Cardiac muscle cell (in vitro differentiated cells and primary cell): ENCODE measurements around the gene PBX4. TPM values are rescaled to one million over a fixed set of nuclear protein-coding genes. Genes with fewer than 3 reads are reported as not detected.
A peak's percentile ranks its signal among the peaks of the same experiment; 100 is the strongest.

Source experiments
- DNase-seq, 2 donors: peaks; one replicate each; pipeline versions ENCODE4 v3.0.0 to v3.0.0-alpha.2; 2010 to 2017; ENCODE audit warnings: low read depth in 1 of 2, low spot score in 1 of 2
- H3K27ac ChIP-seq: fragments of 200-600 bp; sonication (generic); 2 replicates; pipeline ENCODE4 v1.5.1; 2016
- H3K27me3 ChIP-seq: fragments of 200-600 bp; sonication (generic); 2 replicates; pipeline ENCODE4 v1.6.0; 2016; ENCODE audit warnings: control low read depth
- H3K36me3 ChIP-seq: fragments of 200-600 bp; sonication (generic); 2 replicates; pipeline ENCODE4 v1.5.1; 2016; ENCODE audit warnings: control low read depth
- H3K4me1 ChIP-seq: fragments of 200-600 bp; sonication (generic); 2 replicates; pipeline ENCODE4 v1.8.1; 2017; ENCODE audit warnings: low read depth, mild to moderate bottlenecking, mixed run types
- H3K4me3 ChIP-seq: fragments of 200-600 bp; sonication (generic); 2 replicates; pipeline ENCODE4 v1.5.1; 2016; ENCODE audit warnings: mild to moderate bottlenecking
- H3K9me3 ChIP-seq: fragments of 200-600 bp; sonication (generic); 2 replicates; pipeline ENCODE4 v1.5.1; 2017; ENCODE audit warnings: low read depth, mild to moderate bottlenecking, control low read depth
- polyA plus RNA-seq: library from polyadenylated mRNA; unstranded; fragments of >200 nt; fragmentation: Nextera tagmentation; extraction: Ambion mirVana; gene quantifications from 2 replicates; pipeline ENCODE4 v1.2.1, GENCODE V29; 2016
- total RNA-seq: library from RNA; depleted of rRNA; stranded (reverse); fragments of >200 nt; gene quantifications from 2 replicates; pipeline ENCODE4 v1.2.3, GENCODE V29; 2016
- TF ChIP-seq, protein P1 (sequence below): IDR thresholded peaks from 2 replicates; pipeline ENCODE4 v1.5.1; 2012; ENCODE audit warnings: low read depth, mild to moderate bottlenecking, low read length

The PBX4 gene
- total and polyA plus RNA-seq, 2 experiments from 2014 or later: 10.9 to 11.8 TPM

DNA sequence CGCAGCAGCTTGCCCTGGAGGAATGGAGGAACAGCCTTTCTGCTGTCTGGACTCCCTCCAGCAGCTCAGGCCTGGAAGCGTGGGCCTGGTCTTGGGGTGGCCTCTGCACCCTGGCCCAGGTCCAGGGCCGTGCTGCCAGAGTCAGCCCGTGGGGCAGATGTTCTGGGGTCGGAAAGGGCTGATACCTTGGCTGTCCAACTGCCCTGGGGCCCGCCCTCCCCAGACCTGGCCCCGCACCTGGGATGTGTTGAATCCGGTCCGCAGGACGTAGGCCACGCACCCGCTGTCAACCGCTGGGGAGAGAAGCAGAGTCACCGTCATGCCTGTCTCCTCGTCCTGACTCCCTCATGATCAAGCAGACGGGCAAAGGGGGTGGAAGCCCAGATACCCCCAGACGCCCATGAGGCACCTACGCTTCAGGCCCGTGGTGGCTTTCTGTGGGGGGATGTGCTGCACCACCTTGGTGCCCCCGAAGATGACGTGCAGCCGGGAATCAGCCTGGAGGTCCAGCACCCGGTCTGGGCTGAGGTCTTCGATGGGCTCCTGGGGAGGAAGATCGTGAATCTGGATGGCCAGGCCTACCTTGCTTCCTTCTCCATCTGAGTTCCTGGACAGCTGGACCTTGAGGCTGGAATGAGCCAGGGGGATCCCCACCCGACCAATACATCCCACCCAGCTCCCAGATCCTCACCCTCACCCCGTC, 37.3 kb upstream of the PBX4 start:
- Histone ChIP-seq H3K4me3 (no peak overlapping the region), H3K27ac (no peak overlapping the region), H3K36me3 (peaks cover 42% of the 10 kb centered on the region), H3K4me1 (no peaks in the 10 kb centered on the region), H3K27me3 (no peaks in the 10 kb centered on the region), H3K9me3 (no peaks in the 10 kb centered on the region)
- TF ChIP-seq, protein P1, sequence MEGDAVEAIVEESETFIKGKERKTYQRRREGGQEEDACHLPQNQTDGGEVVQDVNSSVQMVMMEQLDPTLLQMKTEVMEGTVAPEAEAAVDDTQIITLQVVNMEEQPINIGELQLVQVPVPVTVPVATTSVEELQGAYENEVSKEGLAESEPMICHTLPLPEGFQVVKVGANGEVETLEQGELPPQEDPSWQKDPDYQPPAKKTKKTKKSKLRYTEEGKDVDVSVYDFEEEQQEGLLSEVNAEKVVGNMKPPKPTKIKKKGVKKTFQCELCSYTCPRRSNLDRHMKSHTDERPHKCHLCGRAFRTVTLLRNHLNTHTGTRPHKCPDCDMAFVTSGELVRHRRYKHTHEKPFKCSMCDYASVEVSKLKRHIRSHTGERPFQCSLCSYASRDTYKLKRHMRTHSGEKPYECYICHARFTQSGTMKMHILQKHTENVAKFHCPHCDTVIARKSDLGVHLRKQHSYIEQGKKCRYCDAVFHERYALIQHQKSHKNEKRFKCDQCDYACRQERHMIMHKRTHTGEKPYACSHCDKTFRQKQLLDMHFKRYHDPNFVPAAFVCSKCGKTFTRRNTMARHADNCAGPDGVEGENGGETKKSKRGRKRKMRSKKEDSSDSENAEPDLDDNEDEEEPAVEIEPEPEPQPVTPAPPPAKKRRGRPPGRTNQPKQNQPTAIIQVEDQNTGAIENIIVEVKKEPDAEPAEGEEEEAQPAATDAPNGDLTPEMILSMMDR: no peak
- no peak for DNase-seq

GRCh38 chr19:19655051-19655594, 36.6 kb upstream of the PBX4 start:
- H3K4me3 ChIP-seq: no peak overlapping the region
- no peak for DNase-seq
- H3K27ac ChIP-seq: no peak overlapping the region
- TF ChIP-seq, protein P1: no peak
- H3K9me3 ChIP-seq: no peaks in the 10 kb centered on the region
- H3K4me1 ChIP-seq: no peaks in the 10 kb centered on the region
- H3K27me3 ChIP-seq: no peaks in the 10 kb centered on the region
- H3K36me3 ChIP-seq: peaks cover 47% of the 10 kb centered on the region

- Histone ChIP-seq H3K36me3 (peaks cover 51% of the 10 kb centered on the region), H3K27me3 (no peaks in the 10 kb centered on the region), H3K4me3 (no peak overlapping the region), H3K9me3 (no peaks in the 10 kb centered on the region), H3K27ac (no peak overlapping the region), H3K4me1 (no peaks in the 10 kb centered on the region)
- no peak for DNase-seq
- TF ChIP-seq, protein P1: no peak
Observed at GRCh38 chr19:19654441-19654840, 36.0 kb upstream of the PBX4 start.

GRCh38 chr19:19653597-19654147, 35.2 kb upstream of the PBX4 start:
- TF ChIP-seq, protein P1: no peak
- Histone ChIP-seq H3K27me3 (no peaks in the 10 kb centered on the region), H3K4me3 (no peak overlapping the region), H3K9me3 (no peaks in the 10 kb centered on the region), H3K27ac (no peak overlapping the region), H3K36me3 (peaks cover 56% of the 10 kb centered on the region), H3K4me1 (no peaks in the 10 kb centered on the region)
- no peak for DNase-seq

DNA sequence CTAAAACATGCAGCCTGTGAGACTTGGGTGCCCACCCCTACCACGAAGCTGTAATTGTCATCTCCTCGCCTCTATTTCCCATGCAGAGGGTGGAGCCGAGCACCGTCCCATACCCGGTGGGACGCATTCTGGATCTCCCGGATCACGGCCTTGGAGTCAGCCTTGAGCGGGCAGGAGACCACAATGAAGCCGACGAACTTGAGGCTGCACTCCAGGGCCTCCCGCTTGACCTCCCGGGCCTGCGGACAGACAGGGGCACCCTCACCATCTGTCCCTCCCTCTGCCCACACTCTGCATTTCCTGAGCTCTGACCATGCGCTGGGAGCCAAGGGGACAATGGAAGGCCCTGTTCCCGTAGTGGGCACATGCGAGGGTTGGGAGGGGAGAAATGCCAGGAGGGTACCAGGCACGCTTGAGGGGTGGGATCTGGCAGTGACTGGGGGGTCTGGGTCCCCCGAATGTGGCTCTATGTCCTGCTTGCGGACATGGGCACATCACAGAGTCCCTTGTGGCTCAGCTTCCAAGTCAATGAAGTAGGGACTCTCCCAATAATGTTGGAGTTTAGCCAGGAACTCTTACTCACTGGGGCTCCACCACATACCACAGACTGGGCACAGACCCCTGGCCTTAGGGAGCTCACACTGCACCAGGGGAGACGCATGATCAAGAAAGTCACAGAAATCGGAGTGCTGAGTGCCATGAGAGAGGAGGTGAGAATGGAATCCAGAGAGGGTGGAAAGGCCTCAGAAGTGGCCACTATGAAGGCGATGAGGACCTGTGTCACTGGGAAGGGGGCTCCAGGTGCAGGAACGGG, 34.2 kb upstream of the PBX4 start:
- Histone ChIP-seq H3K4me1 (no peaks in the 10 kb centered on the region), H3K27me3 (no peaks in the 10 kb centered on the region), H3K36me3 (peaks cover 56% of the 10 kb centered on the region), H3K27ac (no peak overlapping the region), H3K9me3 (no peaks in the 10 kb centered on the region), H3K4me3 (no peak overlapping the region)
- TF ChIP-seq, protein P1: no peak
- DNase-seq: peak in 1 of 2 donors; percentile 21
